HuH-7 (cell line): ENCODE results near the gene TAS2R16.
"Not testable (repeated sequence)": the region's sequence is repeated elsewhere in the genome, so short reads cannot be mapped to it uniquely, and the experiment has no call there.

Experiments used
- DNase-seq: peaks from one replicate; pipeline ENCODE4 v3.0.0; 2011; ENCODE audit warnings: low spot score

TAS2R16 gene

GRCh38 chr7:122972056-122972455 is 23.4 kb downstream of the TAS2R16 start:
- DNase-seq: no peak

- DNase-seq: no peak
Measured at GRCh38 chr7:122970740-122971725, 24.5 kb downstream of the TAS2R16 start.

GRCh38 chr7:122968389-122968788 is 27.1 kb downstream of the TAS2R16 start:
- no peak for DNase-seq

GRCh38 chr7:122965306-122965705 is 30.2 kb downstream of the TAS2R16 start:
- DNase-seq: no peak

- DNase-seq: not testable (repeated sequence)
Measured at GRCh38 chr7:122953678-122954077, 41.8 kb downstream of the TAS2R16 start.

GRCh38 chr7:122951006-122951405 is 44.5 kb downstream of the TAS2R16 start:
- no peak for DNase-seq

- DNase-seq: no peak
Measured at GRCh38 chr7:122949186-122949585, 46.3 kb downstream of the TAS2R16 start.
